Vagina (tissue), 2 donors: Measurements from ENCODE around the gene BRINP3. TPM values are rescaled to one million over a fixed set of nuclear protein-coding genes. Genes with fewer than 3 reads are reported as not detected.

ENCODE experiments used
- DNase-seq, 2 donors: peaks; one replicate each; pipeline ENCODE4 v3.0.0-alpha.2; 2017; ENCODE audit errors: extremely low spot score in 2 of 2
- H3K27ac ChIP-seq: fragments of 200-600 bp; sonication (generic); one replicate; pipeline ENCODE4 v1.5.1; 2019
- H3K27me3 ChIP-seq: fragments of 200-600 bp; sonication (generic); one replicate; pipeline ENCODE4 v1.5.1; 2019
- H3K36me3 ChIP-seq, 2 donors: fragments of 200-600 bp; sonication (generic); one replicate each; pipeline ENCODE4 v1.5.1; 2017 to 2019
- H3K4me1 ChIP-seq: fragments of 200-600 bp; sonication (generic); one replicate; pipeline ENCODE4 v1.5.1; 2019
- H3K4me3 ChIP-seq, 2 donors: fragments of 200-600 bp; sonication (generic); 1 replicate in 1 of 2; 2 replicates in 1 of 2; pipeline ENCODE4 v1.5.1; 2016 to 2019
- H3K9me3 ChIP-seq: fragments of 200-600 bp; sonication (generic); one replicate; pipeline ENCODE4 v1.5.1; 2019
- CTCF ChIP-seq, 3 experiments: fragments of 450-650 bp in 2 of 3; fragments of 200-600 bp in 1 of 3; sonication (generic) in 1 of 3; IDR thresholded peaks; one replicate each; pipeline ENCODE4 v1.5.1; 2017 to 2019; ENCODE audit warnings: antibody characterized with exemption in 3 of 3, mild to moderate bottlenecking in 2 of 3, moderate library complexity in 2 of 3
- POLR2A ChIP-seq, 2 donors: fragments of 450-650 bp; IDR thresholded peaks; one replicate each; pipeline ENCODE4 v1.6.1; 2017; ENCODE audit warnings: antibody characterized with exemption in 2 of 2, mild to moderate bottlenecking in 2 of 2, moderate library complexity in 2 of 2
- POLR2AphosphoS5 ChIP-seq, 2 donors: sonication (generic); formaldehyde crosslinking; IDR thresholded peaks; one replicate each; pipeline ENCODE4 v1.9.0; 2017; ENCODE audit warnings: antibody characterized with exemption in 2 of 2, mild to moderate bottlenecking in 2 of 2, low read depth in 1 of 2; ENCODE audit not compliant: insufficient read depth in 1 of 2
- intact Hi-C: fragments of 100-400 bp; cut with DNase I; formaldehyde crosslinking; loops from one replicate; pipeline ENCODE4 v1.15.1; 2023
- total RNA-seq: library from RNA; depleted of rRNA; stranded (reverse); fragments of >200 nt; gene quantifications from one replicate; pipeline ENCODE4 v1.2.3, GENCODE V29; 2016

The BRINP3 gene
- total RNA-seq, 1 donor from 2014 or later = not detected

DNA sequence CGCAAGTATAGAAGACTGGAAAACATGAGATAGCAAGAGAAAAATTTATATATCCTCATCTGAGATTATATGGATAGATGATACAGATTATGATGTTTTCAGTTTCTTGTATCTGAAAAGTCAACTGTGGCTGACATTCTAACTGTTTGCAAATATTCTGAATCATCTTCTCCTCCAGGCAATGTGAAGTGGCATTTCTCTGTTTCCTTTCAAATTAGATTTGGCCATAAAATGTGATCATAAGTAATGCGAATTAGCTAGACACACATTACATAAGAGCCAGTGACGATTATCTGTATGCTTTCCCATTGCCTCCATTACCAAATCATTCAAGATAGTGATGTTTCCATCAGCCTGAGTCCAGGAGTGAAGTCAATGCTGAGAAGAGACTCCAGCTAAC, 265.2 kb downstream of the BRINP3 start:
- intact Hi-C loops = no loop called here
- no peaks in the 10 kb centered on the region for H3K27me3 ChIP-seq
- H3K4me1 ChIP-seq = no peaks in the 10 kb centered on the region
- no peak for TF ChIP-seq POLR2A (IDR thresholded peaks at IDR 0.05)
- TF ChIP-seq CTCF (IDR thresholded peaks at IDR 0.05) = no peak
- TF ChIP-seq POLR2AphosphoS5 (IDR thresholded peaks at IDR 0.05; ENCODE audit: insufficient read depth in 1 of 2, low read depth in 1 of 2) = no peak
- H3K9me3 ChIP-seq = no peaks in the 10 kb centered on the region
- H3K27ac ChIP-seq = no peak overlapping the region
- H3K36me3 ChIP-seq = no peaks in the 10 kb centered on the region
- no peak overlapping the region for H3K4me3 ChIP-seq
- DNase-seq = no peak

DNA sequence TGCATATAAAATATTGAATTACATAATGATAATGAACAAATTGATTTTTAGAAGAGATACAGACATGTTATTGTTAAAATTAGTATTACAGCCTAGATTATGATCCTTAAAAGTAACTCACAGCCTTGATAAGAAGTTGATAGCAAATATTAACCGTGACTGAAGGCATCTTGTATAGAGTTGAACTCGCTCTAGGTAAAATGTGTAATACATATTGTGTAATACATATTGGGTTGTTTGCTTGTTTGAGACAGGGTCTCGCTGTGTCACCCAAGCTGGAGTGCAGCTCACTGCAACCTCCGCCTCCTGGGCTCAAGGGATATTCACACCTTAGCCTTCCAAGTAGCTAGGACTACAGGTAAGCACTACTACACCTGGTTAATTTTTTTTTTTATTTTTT, 269.9 kb downstream of the BRINP3 start:
- H3K4me1 ChIP-seq = no peaks in the 10 kb centered on the region
- H3K27me3 ChIP-seq = no peaks in the 10 kb centered on the region
- intact Hi-C loops = no loop called here
- H3K27ac ChIP-seq = no peak overlapping the region
- no peaks in the 10 kb centered on the region for H3K36me3 ChIP-seq
- H3K9me3 ChIP-seq = no peaks in the 10 kb centered on the region
- TF ChIP-seq POLR2A (IDR thresholded peaks at IDR 0.05) = no peak
- TF ChIP-seq CTCF (IDR thresholded peaks at IDR 0.05) = no peak
- no peak for TF ChIP-seq POLR2AphosphoS5 (IDR thresholded peaks at IDR 0.05; ENCODE audit: insufficient read depth in 1 of 2, low read depth in 1 of 2)
- no peak overlapping the region for H3K4me3 ChIP-seq
- no peak for DNase-seq

GRCh38 chr1:190205713-190206112, 272.0 kb downstream of the BRINP3 start:
- no peak for TF ChIP-seq POLR2A (IDR thresholded peaks at IDR 0.05)
- TF ChIP-seq POLR2AphosphoS5 (IDR thresholded peaks at IDR 0.05; ENCODE audit: insufficient read depth in 1 of 2, low read depth in 1 of 2) = no peak
- no peak for TF ChIP-seq CTCF (IDR thresholded peaks at IDR 0.05)
- Histone ChIP-seq H3K9me3 (no peaks in the 10 kb centered on the region), H3K27ac (no peak overlapping the region), H3K4me3 (no peak overlapping the region), H3K27me3 (no peaks in the 10 kb centered on the region), H3K36me3 (no peaks in the 10 kb centered on the region), H3K4me1 (no peaks in the 10 kb centered on the region)
- intact Hi-C loops = no loop called here
- no peak for DNase-seq

DNA sequence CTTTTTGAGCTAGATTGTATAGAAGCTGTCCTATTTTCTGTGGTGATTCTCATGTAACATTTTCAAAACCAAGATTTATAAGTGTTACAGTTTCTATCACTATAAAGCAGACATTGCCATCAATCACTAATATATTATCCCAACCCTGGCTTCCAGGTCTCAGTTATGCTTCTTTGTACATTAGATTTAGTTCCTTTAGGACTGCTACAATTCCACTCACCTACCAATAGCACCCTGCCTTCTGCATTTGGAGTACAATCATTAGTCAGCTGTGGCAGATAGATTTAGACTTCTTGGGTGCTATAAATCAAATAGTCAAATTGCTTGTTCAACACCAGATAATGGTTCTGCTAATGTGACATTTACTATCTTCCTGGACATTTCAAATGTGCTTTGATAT, 281.6 kb downstream of the BRINP3 start:
- no peaks in the 10 kb centered on the region for H3K9me3 ChIP-seq
- no peak for DNase-seq
- no peaks in the 10 kb centered on the region for H3K27me3 ChIP-seq
- no peaks in the 10 kb centered on the region for H3K4me1 ChIP-seq
- no peak overlapping the region for H3K27ac ChIP-seq
- no peaks in the 10 kb centered on the region for H3K36me3 ChIP-seq
- intact Hi-C loops = no loop called here
- H3K4me3 ChIP-seq = no peak overlapping the region
- no peak for TF ChIP-seq POLR2AphosphoS5 (IDR thresholded peaks at IDR 0.05; ENCODE audit: insufficient read depth in 1 of 2, low read depth in 1 of 2)
- no peak for TF ChIP-seq CTCF (IDR thresholded peaks at IDR 0.05)
- no peak for TF ChIP-seq POLR2A (IDR thresholded peaks at IDR 0.05)

DNA sequence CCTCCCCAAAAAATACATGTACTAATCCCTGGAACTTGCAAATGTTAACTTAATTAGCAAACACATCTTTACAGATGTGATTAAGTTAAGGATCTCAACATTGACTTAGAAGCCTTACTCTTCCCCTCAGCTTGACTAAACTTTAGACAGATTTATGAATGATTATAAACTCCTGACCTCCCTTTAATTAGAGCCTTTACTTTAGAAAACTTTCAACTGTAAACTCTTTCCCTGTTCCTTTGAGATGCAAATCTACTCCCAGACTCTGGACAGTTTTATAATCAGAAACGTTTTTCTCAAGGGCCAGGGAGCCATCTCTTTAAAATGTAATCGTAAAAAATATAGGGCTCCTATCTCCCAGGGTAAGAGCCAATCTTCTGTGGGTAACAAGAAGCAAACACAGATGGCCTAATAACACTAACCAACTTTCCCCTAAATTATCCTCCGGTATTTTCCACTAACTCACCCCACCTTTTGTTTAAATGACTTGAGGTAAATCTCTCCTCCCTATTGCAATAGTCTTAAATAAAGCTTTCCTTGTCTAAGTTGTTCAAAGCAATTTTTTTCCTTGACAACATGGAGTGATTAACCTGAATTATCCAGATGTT, 284.1 kb downstream of the BRINP3 start:
- Histone ChIP-seq H3K9me3 (no peaks in the 10 kb centered on the region), H3K4me3 (no peak overlapping the region), H3K36me3 (no peaks in the 10 kb centered on the region), H3K4me1 (no peaks in the 10 kb centered on the region), H3K27me3 (no peaks in the 10 kb centered on the region), H3K27ac (no peak overlapping the region)
- no peak for DNase-seq
- TF ChIP-seq CTCF (IDR thresholded peaks at IDR 0.05) (no peak), POLR2A (IDR thresholded peaks at IDR 0.05) (no peak), POLR2AphosphoS5 (IDR thresholded peaks at IDR 0.05; ENCODE audit: insufficient read depth in 1 of 2, low read depth in 1 of 2) (no peak)
- intact Hi-C loops = no loop called here
